ENCODE measurements around the gene TGM5. TPM values are rescaled to one million over a fixed set of nuclear protein-coding genes. Genes with fewer than 3 reads are reported as not detected.
A peak's percentile ranks its signal among the peaks of the same experiment; 100 is the strongest.

TGM5 gene
- total RNA-seq, 6 donors from 2014 or later = 0.30 TPM; not detected in 5

DNA sequence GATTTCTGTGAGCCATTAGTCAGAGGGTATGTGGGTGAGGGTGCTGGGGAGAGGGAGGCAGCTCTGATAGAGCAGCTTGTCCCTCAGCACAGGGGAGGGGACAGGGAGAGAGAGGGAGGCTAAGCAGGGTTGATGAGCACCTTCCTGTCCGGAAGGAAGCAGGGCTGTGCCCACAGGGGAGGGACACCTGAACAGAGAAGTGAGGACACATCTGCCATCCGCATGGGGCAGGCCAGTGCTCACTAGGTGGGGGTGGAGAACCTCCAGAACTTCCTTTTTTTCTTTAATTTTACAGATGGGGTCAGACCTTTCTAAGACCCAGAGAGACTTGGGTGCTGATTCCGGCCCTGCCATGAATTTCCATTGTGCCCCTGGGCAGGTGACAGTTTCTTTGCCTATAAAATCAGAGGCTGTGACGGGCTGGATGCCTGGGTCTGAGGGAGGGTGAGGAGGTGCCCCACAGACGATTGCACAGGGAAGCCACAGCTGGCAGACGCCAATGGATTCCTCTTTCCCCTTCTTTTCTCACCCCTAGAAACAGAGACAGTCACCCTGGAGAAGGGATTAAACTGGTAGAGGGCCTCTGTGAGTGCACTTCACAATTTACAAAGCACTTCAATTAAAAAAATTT is 4.1 kb upstream of the TGM5 start:
- Histone ChIP-seq H3K36me3 (no peaks in the 10 kb centered on the region), H3K4me1 (no peaks in the 10 kb centered on the region), H3K27me3 (no peaks in the 10 kb centered on the region), H3K4me3 (no peak overlapping the region), H3K9me3 (no peaks in the 10 kb centered on the region), H3K27ac (peak overlapping the region in 3 of 4 donors; percentile 43 to 69 (median 54))
- ATAC-seq (ENCODE audit: low FRiP score in 2 of 2) (peak; percentile 34 to 64), DNase-seq (peak in 1 of 2 donors; percentile 37)
- WGBS, 2 donors = 34 to 36% methylated on average over 6 of the region's 6 CpGs
- no peak for TF ChIP-seq EP300 (IDR thresholded peaks at IDR 0.05)
- TF ChIP-seq POLR2AphosphoS5 (IDR thresholded peaks at IDR 0.05) = no peak
- TF ChIP-seq POLR2A (IDR thresholded peaks at IDR 0.05) = no peak
- TF ChIP-seq CTCF (IDR thresholded peaks at IDR 0.05) = no peak

DNA sequence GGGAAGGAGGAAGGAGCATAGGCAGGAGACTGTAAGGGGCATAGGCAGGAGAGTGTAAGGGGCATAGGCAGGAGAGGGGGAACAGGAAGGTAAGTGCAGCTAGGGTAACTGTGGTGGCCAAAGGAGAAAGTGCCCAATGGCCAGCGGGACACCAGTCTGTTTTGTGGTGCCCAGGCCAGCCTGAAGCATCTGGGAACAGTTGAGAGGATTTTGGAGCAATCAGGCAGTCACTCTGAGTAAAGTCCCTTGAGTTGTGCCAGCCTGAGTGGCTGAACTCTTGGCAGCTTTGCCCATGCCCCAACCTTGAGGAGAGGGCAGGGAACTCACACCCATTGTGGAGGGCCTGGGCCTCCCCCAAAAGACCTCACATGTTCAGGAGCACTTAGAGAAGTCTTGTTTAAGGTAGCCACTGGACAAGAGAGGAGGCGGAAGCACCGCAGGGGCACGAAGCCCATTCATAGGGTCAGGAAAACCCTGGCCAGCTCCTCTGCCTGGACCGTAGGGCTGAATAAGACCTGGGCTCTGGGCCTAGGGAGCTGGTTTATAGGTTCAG is 3.5 kb upstream of the TGM5 start:
- Histone ChIP-seq H3K4me1 (no peaks in the 10 kb centered on the region), H3K36me3 (no peaks in the 10 kb centered on the region), H3K4me3 (no peak overlapping the region), H3K27me3 (no peaks in the 10 kb centered on the region), H3K27ac (peak overlapping the region in 3 of 4 donors; percentile 43 to 69 (median 54)), H3K9me3 (no peaks in the 10 kb centered on the region)
- TF ChIP-seq EP300 (IDR thresholded peaks at IDR 0.05) (no peak), POLR2AphosphoS5 (IDR thresholded peaks at IDR 0.05) (no peak), POLR2A (IDR thresholded peaks at IDR 0.05) (no peak), CTCF (IDR thresholded peaks at IDR 0.05) (no peak)
- no peak for DNase-seq
- ATAC-seq (ENCODE audit: low FRiP score in 2 of 2) = peak in 1 of 2 donors; percentile 32
- 81 to 83% methylated on average over 5 of the region's 5 CpGs for WGBS, 2 donors

- Histone ChIP-seq H3K4me1 (no peaks in the 10 kb centered on the region), H3K36me3 (no peaks in the 10 kb centered on the region), H3K27me3 (no peaks in the 10 kb centered on the region), H3K4me3 (no peak overlapping the region), H3K27ac (no peak overlapping the region), H3K9me3 (no peaks in the 10 kb centered on the region)
- TF ChIP-seq EP300 (IDR thresholded peaks at IDR 0.05) = no peak
- no peak for TF ChIP-seq POLR2AphosphoS5 (IDR thresholded peaks at IDR 0.05)
- no peak for TF ChIP-seq POLR2A (IDR thresholded peaks at IDR 0.05)
- TF ChIP-seq CTCF (IDR thresholded peaks at IDR 0.05) = peak in 1 of 6 experiments; percentile 15
- peak in 1 of 2 donors; percentile 62 for ATAC-seq (ENCODE audit: low FRiP score in 2 of 2)
- no peak for DNase-seq
- 53 to 59% methylated on average over 11 of the region's 11 CpGs for WGBS, 2 donors
Measured at GRCh38 chr15:43268111-43269105, 1.7 kb upstream of the TGM5 start.

DNA sequence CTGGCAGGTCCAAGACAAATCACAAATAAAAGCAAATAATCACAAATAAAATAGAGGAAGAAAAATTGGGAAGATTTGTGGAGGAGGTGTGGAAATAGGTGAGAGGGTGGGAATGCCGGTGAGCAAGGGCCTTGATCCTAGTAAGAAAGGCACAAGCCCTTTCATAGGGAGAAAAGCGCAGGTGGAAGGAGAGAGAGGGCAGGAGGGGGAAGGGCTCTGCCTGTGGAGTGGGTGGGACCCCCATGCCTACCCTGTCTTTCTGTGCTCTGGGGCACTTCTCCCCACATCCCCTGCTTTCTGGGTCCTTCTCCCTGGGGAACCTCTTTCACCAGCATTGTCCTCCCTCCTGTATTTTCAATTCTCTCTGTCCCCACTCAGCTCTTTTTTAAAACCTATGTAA is 711 bp upstream of the TGM5 start:
- H3K9me3 ChIP-seq = no peaks in the 10 kb centered on the region
- no peaks in the 10 kb centered on the region for H3K4me1 ChIP-seq
- no peak overlapping the region for H3K4me3 ChIP-seq
- ATAC-seq (ENCODE audit: low FRiP score in 2 of 2) = no peak
- H3K27ac ChIP-seq = no peak overlapping the region
- DNase-seq = no peak
- 94 to 96% methylated on average over 2 of the region's 2 CpGs for WGBS, 2 donors
- TF ChIP-seq EP300 (IDR thresholded peaks at IDR 0.05) = no peak
- TF ChIP-seq CTCF (IDR thresholded peaks at IDR 0.05) = no peak
- no peak for TF ChIP-seq POLR2AphosphoS5 (IDR thresholded peaks at IDR 0.05)
- TF ChIP-seq POLR2A (IDR thresholded peaks at IDR 0.05) = no peak
- no peaks in the 10 kb centered on the region for H3K36me3 ChIP-seq
- no peaks in the 10 kb centered on the region for H3K27me3 ChIP-seq

All from upper lobe of left lung (tissue), 6 donors.